Measurements from ENCODE around the gene ZDHHC24. TPM values are rescaled to one million over a fixed set of nuclear protein-coding genes. Genes with fewer than 3 reads are reported as not detected.

Gene ZDHHC24
- total RNA-seq, 1 experiment from 2014 or later = 19.4 TPM

DNA sequence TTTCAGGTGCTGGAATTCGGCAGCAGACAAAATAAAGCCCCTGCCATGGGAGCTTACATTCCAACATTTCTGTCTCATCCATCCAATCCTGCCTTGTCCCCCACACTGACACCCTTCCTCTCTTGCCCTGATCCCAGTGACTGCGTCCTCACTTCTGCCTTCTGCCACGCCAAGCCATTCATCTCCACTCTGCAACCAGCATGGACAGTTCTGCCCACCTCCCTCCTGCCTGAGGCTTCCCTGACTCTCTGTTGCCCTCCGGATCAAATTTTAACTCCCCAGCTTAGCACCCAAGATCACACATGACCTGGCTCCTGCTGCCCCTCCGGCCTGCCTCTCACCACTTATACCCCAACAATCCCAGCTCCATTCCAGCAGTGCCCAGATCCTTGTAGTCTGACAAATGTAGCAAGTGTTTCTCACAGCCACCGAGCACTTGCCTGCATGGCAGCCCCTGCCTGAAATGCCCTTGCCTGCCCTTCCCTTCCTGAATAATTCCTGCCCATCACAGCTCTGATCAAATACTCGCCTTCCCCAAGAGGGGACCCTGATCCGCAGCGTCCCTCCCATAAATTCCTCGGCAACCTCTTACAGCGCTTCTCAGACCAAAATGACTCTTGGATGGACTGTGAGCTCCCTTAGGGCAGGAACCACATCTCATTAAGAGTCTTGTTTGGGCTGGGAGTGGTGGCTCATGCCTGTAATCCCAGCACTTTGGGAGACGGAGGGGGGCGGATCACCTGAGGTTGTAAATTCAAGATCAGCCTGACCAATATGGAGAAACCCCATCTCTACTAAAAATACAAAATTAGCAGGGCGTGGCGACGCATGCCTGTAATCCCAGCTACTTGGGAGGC is 3.2 kb upstream of the ZDHHC24 start:
- no peak for DNase-seq
- Histone ChIP-seq H3F3A (ENCODE audit: insufficient read depth, low read depth) (peaks cover 14% of the 10 kb centered on the region; the same call in 1 of the 2 replicates), H4K20me1 (ENCODE audit: insufficient read depth) (no peaks in the 10 kb centered on the region), H3K79me2 (ENCODE audit: low read depth) (no peaks in the 10 kb centered on the region), H3K4me1 (replicated peaks; ENCODE audit: insufficient read depth) (peaks cover 13% of the 10 kb centered on the region), H3K36me3 (ENCODE audit: low read depth) (no peaks in the 10 kb centered on the region), H3K9me3 (ENCODE audit: insufficient read depth, low read depth) (no peaks in the 10 kb centered on the region), H3K27me3 (ENCODE audit: insufficient read depth, low read depth) (peaks cover 33% of the 10 kb centered on the region), H3K9me2 (ENCODE audit: insufficient read depth) (no peaks in the 10 kb centered on the region), H2AFZ (no peak overlapping the region), H3K4me3 (no peak overlapping the region), H3K27ac (no peak overlapping the region), H3K4me2 (no peak overlapping the region)
- TF ChIP-seq EZH2 (IDR thresholded peaks at IDR 0.05; ENCODE audit: low read depth) = no peak
- TF ChIP-seq, protein P1, sequence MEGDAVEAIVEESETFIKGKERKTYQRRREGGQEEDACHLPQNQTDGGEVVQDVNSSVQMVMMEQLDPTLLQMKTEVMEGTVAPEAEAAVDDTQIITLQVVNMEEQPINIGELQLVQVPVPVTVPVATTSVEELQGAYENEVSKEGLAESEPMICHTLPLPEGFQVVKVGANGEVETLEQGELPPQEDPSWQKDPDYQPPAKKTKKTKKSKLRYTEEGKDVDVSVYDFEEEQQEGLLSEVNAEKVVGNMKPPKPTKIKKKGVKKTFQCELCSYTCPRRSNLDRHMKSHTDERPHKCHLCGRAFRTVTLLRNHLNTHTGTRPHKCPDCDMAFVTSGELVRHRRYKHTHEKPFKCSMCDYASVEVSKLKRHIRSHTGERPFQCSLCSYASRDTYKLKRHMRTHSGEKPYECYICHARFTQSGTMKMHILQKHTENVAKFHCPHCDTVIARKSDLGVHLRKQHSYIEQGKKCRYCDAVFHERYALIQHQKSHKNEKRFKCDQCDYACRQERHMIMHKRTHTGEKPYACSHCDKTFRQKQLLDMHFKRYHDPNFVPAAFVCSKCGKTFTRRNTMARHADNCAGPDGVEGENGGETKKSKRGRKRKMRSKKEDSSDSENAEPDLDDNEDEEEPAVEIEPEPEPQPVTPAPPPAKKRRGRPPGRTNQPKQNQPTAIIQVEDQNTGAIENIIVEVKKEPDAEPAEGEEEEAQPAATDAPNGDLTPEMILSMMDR (conservative IDR thresholded peaks at IDR 0.05) = no peak
- BruUV-seq (replicated peaks) = no TSS peak
- POLR2A ChIA-PET (ENCODE audit: unreplicated experiment) = interaction anchor here (0.6 kb wide), 1 partner anchor 14 kb away, joined by 3 read pairs; no protein-coding TSS in a partner anchor
- intact Hi-C loops (cut with micrococcal nuclease; ENCODE audit: unreplicated experiment) = no loop called here
- CTCF ChIA-PET = no interaction called here

- Histone ChIP-seq H3K9me2 (ENCODE audit: insufficient read depth) (no peaks in the 10 kb centered on the region), H3K27ac (no peak overlapping the region), H3F3A (ENCODE audit: insufficient read depth, low read depth) (peaks cover 14% of the 10 kb centered on the region; the same call in 1 of the 2 replicates), H3K36me3 (ENCODE audit: low read depth) (no peaks in the 10 kb centered on the region), H2AFZ (no peak overlapping the region), H3K4me2 (no peak overlapping the region), H4K20me1 (ENCODE audit: insufficient read depth) (no peaks in the 10 kb centered on the region), H3K4me1 (replicated peaks; ENCODE audit: insufficient read depth) (peaks cover 13% of the 10 kb centered on the region), H3K4me3 (no peak overlapping the region), H3K79me2 (ENCODE audit: low read depth) (no peaks in the 10 kb centered on the region), H3K9me3 (ENCODE audit: insufficient read depth, low read depth) (no peaks in the 10 kb centered on the region), H3K27me3 (ENCODE audit: insufficient read depth, low read depth) (peaks cover 33% of the 10 kb centered on the region)
- DNase-seq = no peak
- TF ChIP-seq, protein P1 (conservative IDR thresholded peaks at IDR 0.05) = no peak
- no peak for TF ChIP-seq EZH2 (IDR thresholded peaks at IDR 0.05; ENCODE audit: low read depth)
- BruUV-seq (replicated peaks) = no TSS peak
- intact Hi-C loops (cut with micrococcal nuclease; ENCODE audit: unreplicated experiment) = no loop called here
- ChIA-PET CTCF (no interaction called here), POLR2A (ENCODE audit: unreplicated experiment) (no interaction called here)
These were observed 2.2 kb upstream of the ZDHHC24 start for GRCh38 chr11:66548041-66548440.

- no peak overlapping the region for H3K4me3 ChIP-seq
- TF ChIP-seq, protein P1 (conservative IDR thresholded peaks at IDR 0.05) = no peak
- TF ChIP-seq EZH2 (IDR thresholded peaks at IDR 0.05; ENCODE audit: low read depth) = no peak
- CTCF ChIA-PET = no interaction called here
- POLR2A ChIA-PET (ENCODE audit: unreplicated experiment) = no interaction called here
- no peak overlapping the region for H3K27ac ChIP-seq
- no peak overlapping the region for H3K4me2 ChIP-seq
- no peaks in the 10 kb centered on the region for H3K9me2 ChIP-seq (ENCODE audit: insufficient read depth)
- no peaks in the 10 kb centered on the region for H3K36me3 ChIP-seq (ENCODE audit: low read depth)
- intact Hi-C loops (cut with micrococcal nuclease; ENCODE audit: unreplicated experiment) = loop anchor here (2.0 kb wide), 2 partner anchors 21 to 71 kb away; partner anchors contain the start of gene CTSF
- H4K20me1 ChIP-seq (ENCODE audit: insufficient read depth) = no peaks in the 10 kb centered on the region
- no peak overlapping the region for H2AFZ ChIP-seq
- no peaks in the 10 kb centered on the region for H3K79me2 ChIP-seq (ENCODE audit: low read depth)
- no TSS peak for BruUV-seq (replicated peaks)
- peaks cover 14% of the 10 kb centered on the region; the same call in 1 of the 2 replicates for H3F3A ChIP-seq (ENCODE audit: insufficient read depth, low read depth)
- H3K9me3 ChIP-seq (ENCODE audit: insufficient read depth, low read depth) = no peaks in the 10 kb centered on the region
- DNase-seq = no peak
- H3K27me3 ChIP-seq (ENCODE audit: insufficient read depth, low read depth) = peaks cover 33% of the 10 kb centered on the region
- H3K4me1 ChIP-seq (replicated peaks; ENCODE audit: insufficient read depth) = peaks cover 13% of the 10 kb centered on the region
These were observed 1.8 kb upstream of the ZDHHC24 start for GRCh38 chr11:66547662-66548009.
